Measurements from ENCODE around the gene DERL2. TPM values are rescaled to one million over a fixed set of nuclear protein-coding genes. Genes with fewer than 3 reads are reported as not detected.
A peak's percentile ranks its signal among the peaks of the same experiment; 100 is the strongest.

The DERL2 gene
- total and polyA plus RNA-seq, 9 of the 15 experiments (the other 6 are each of a cell fraction or from before 2014, with no cell fraction given): 11.5 to 105 (median 30.7) TPM

GRCh38 chr17:5438716-5439445, 47.1 kb downstream of the DERL2 start, which contains the start of gene C1QBP (continued):
- TF ChIP-seq CTCF (IDR thresholded peaks at IDR 0.05 in 2 of 3, conservative IDR thresholded peaks at IDR 0.05 in 1 of 3; ENCODE audit: insufficient read depth in 2 of 3, low read depth in 1 of 3, low read length in 3 of 3) (peak; percentile 93 to 98 (median 98)), FUS (optimal IDR thresholded peaks at IDR 0.05; ENCODE audit: low read depth, low read length) (no peak), E4F1 (CRISPR knock-in tag; IDR thresholded peaks at IDR 0.05; ENCODE audit: borderline replicate concordance) (no peak), ZFX (CRISPR knock-in tag; IDR thresholded peaks at IDR 0.05) (peak; percentile 79), TFAP4 (CRISPR knock-in tag; IDR thresholded peaks at IDR 0.05; ENCODE audit: borderline replicate concordance) (peak; percentile 86), KDM5B (IDR thresholded peaks at IDR 0.05; ENCODE audit: insufficient replicate concordance, low read depth, low read length) (peak; percentile 61)
- TF ChIP-seq, protein P1, sequence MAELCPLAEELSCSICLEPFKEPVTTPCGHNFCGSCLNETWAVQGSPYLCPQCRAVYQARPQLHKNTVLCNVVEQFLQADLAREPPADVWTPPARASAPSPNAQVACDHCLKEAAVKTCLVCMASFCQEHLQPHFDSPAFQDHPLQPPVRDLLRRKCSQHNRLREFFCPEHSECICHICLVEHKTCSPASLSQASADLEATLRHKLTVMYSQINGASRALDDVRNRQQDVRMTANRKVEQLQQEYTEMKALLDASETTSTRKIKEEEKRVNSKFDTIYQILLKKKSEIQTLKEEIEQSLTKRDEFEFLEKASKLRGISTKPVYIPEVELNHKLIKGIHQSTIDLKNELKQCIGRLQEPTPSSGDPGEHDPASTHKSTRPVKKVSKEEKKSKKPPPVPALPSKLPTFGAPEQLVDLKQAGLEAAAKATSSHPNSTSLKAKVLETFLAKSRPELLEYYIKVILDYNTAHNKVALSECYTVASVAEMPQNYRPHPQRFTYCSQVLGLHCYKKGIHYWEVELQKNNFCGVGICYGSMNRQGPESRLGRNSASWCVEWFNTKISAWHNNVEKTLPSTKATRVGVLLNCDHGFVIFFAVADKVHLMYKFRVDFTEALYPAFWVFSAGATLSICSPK (IDR thresholded peaks at IDR 0.05; ENCODE audit: borderline replicate concordance): no peak
